Erythroblast (primary cell): ENCODE measurements around the gene FBXW12.

Experiments
- GATA1 ChIP-seq: IDR thresholded peaks from 2 replicates; pipeline ENCODE4 v1.6.1; 2011; ENCODE audit warnings: low read depth, mild to moderate bottlenecking, control low read depth, low read length, moderate library complexity
- POLR2A ChIP-seq: IDR thresholded peaks from 2 replicates; pipeline ENCODE4 v1.6.1; 2011; ENCODE audit warnings: mild to moderate bottlenecking, low read length

GRCh38 chr3:48418140-48418539, 46.1 kb downstream of the FBXW12 start:
- TF ChIP-seq POLR2A (no peak), GATA1 (no peak)
